ENCODE measurements around the gene THAP4.
"Not testable (repeated sequence)": the region's sequence is repeated elsewhere in the genome, so short reads cannot be mapped to it uniquely, and the experiment has no call there.

THAP4 gene

GRCh38 chr2:241665731-241666440 is 28.9 kb upstream of the THAP4 start:
- no peak for DNase-seq (ENCODE audit: low read depth in 3 of 3)

- DNase-seq (ENCODE audit: low read depth in 3 of 3), result not testable (repeated sequence)
Measured at GRCh38 chr2:241662731-241663130, 25.8 kb upstream of the THAP4 start.

- no peak for DNase-seq (ENCODE audit: low read depth in 3 of 3)
Measured at GRCh38 chr2:241660593-241661213, 23.7 kb upstream of the THAP4 start.

GRCh38 chr2:241659150-241659739 is 22.3 kb upstream of the THAP4 start:
- peak in 2 of 3 donors; percentile 4 to 18 for DNase-seq (ENCODE audit: low read depth in 3 of 3)

GRCh38 chr2:241658296-241658695 is 21.3 kb upstream of the THAP4 start:
- DNase-seq (ENCODE audit: low read depth in 3 of 3), result no peak

DNA sequence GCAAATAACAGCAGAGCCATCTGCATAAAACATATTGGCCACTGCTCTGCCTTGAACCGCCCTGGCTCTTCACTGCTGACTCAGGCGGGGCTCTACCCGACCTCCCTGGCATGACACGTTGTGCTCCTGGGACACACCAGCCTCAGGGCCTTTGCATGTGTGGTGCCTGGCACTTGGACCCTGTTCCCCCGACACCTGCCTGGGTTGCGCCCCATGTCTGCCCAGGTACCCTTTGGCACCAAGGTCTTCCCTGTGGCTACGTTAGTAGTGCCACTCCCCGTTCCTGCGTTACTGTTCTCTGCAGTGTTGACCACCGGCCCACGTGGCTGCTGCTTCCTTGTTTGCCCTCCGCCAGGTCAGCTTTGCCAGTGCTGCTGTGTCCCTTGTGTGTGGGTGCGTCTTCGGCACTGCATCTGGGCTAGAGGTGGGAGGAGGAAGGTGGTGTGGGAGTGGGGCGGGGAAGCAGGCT is 20.9 kb upstream of the THAP4 start:
- no peak for DNase-seq (ENCODE audit: low read depth in 3 of 3)

GRCh38 chr2:241656190-241656741 is 19.3 kb upstream of the THAP4 start:
- no peak for DNase-seq (ENCODE audit: low read depth in 3 of 3)

DNA sequence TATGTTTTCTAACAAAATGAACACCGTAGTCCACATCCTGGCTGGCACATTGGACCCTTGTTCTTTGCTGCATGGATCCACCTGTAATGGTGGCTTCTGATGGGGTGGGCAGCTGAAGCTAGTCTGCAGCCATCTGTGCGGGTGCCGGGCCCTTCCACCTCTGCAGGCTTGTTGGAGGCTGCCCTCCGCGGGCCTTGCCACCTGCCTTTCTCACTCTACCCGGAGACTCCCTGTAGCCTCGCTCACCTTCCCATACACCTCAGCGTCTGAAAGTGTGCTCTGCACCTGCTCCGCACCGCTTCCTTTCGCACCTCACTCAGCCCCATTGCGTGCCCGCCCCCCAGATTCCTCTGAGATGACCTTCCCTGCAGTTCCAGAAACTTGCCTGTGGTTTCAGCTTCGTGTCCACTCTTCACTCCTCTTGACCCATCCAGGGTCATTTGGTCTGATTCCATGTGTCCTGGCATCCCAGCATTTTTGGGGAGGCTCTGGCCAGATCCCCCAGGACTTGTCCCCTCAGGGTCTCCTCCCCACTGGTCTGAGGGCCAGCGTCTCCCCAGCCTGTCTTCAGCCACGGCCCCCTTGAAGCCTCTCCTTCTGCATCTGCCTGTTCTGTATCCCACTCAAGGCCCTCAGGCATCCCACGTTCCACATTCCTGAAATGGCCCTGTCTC is 18.7 kb upstream of the THAP4 start:
- no peak for DNase-seq (ENCODE audit: low read depth in 3 of 3)

DNA sequence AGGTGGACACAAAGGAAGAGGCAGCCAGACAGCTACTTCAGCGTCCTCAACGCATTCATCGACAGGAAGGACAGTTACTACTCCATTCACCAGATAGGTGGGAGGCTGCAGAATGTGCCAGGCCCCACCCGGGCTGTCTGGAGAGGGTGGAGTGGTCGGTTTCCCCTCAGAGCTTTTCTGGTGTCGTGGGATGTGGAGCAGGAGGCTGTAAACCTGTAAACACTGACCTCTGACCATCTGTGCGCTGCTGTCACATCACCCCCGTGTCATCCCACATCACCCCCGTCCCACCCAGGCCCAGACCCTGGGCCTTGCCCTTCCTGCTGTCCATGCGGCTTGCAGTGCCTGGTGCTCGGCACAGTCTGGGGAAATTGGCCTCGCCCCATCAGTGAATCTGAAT is 17.6 kb upstream of the THAP4 start:
- DNase-seq (ENCODE audit: low read depth in 3 of 3), result no peak

- no peak for DNase-seq (ENCODE audit: low read depth in 3 of 3)
Measured at GRCh38 chr2:241653210-241653750, 16.3 kb upstream of the THAP4 start.

DNA sequence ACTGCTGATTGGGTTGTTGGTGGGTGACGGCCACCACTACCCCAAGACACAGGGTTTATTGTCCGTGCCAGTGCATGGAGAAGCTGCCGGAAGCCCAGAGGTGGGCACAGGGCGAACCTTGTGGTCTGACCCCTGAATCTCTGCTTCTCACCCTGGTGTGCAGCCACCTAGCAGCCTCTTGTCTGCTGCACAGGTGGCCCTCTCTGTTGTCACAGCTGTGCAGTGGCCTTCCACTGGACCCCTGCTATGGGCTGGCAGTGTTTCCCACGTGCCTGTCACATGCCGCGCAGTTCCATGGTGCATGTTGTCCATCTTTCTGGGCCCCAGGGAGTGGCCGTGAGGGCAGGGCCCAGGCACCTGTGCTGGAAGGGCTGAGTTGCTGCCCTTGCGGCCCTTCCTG is 15.8 kb upstream of the THAP4 start:
- DNase-seq (ENCODE audit: low read depth in 3 of 3), result no peak

DNA sequence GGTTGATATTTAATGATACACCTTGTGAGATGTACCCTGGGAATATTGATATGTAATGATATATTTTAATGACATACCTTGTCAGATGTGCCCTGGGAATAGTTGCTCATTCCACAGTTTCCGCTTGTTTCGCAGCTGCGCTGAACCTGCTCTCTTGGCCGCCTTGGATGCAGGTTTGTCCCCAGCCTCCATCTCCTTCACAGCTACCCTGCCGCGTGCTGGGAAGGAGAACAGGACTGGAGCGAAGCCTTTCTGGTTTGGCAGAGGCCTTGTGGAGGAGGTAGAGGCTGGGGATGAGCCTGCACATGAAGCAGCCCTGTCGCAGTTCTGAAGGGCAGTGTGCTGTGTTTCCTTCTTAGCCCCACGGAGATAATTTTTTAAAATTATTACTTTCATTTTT is 15.2 kb upstream of the THAP4 start:
- DNase-seq (ENCODE audit: low read depth in 3 of 3), result no peak

DNA sequence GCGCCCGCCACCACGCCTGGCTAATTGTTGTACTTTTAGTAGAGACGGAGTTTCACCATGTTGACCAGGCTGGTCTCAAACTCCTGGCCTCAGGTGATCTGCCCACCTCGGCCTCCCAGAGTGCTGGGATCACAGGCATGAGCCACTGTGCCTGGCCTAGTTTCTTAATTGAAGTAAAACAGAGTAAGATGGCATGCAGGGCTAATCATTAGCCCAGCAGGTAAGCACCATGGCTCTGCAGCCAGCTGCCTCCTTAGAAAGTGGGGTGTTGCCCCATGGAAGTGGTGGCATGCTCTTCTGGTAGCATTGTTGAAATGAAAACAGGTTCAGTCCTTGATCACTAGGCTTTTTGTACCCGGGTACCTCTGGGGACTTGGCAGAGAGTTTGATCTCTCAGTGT is 13.0 kb upstream of the THAP4 start:
- DNase-seq (ENCODE audit: low read depth in 3 of 3), result no peak

DNA sequence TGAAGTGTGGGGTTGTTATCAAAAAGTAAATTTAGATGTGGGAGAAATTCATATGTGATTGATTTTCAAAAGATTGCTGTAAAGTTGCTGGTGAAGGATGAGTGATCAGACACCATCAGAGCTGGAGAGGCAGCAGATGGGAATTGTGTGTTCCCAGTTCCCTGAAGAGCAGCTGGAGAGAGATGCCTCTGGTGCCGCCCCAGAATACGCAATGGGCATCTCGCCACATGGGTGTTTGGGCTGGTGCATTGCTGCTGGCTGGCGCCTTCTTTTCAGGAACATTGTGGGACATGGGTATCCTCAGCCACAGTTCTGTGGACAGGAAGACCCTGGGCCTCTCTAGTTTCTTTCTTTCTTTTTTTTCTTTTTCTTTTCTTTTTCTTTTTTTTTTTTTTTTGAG is 12.4 kb upstream of the THAP4 start:
- DNase-seq (ENCODE audit: low read depth in 3 of 3), result no peak

DNA sequence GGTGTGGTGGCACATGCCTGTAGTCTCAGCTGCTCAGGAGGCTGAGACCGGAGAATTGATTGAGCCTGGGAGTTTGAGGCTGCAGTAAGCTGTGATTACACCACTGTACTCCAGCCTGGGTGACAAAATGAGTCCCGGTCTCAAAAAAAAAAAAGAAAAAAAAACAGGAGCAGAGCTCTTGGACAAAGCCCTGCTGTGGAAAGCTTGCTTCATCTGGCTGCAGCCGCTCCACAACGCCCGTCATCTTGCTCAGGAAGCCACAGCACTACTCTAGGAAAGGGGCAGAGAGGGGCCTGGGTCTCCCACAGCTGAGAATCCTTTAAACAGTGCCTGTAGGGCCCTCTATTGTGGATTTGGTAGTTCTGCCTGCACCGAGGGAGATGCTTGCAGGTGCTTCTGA is 11.5 kb upstream of the THAP4 start:
- no peak for DNase-seq (ENCODE audit: low read depth in 3 of 3)

DNA sequence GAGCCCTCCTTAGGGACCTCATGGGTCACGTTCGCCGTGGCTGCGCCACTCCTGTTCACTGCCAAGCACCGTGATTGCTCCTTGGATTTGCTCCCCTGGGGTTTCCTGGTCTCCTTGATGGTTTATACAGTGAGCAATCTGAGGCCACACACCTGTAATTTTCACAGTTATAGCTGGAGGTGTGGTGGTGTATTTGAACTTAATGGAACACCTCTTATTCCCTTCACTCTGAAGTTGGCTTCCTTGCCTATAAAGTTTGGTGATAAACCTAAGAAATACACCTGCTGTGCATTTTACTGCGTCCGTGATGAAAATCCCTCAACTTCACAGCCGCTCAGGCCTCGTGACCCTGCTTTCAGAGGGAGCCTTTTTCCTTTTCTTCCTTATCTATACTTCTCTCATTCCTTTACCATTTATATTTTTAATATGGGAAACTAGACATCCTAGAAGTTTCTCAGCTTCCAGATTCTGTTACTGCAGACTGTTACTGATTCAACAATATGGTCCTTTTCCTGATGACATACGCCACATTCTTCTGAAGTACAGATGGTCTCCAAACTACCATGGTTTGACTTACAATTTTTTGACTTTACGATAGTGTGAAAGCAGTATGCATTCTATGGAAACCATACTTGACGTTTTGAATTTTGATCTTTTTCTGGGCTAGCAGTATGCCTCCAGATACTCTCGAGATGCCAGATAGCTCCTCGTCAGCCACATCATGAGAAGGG is 9.1 kb upstream of the THAP4 start:
- no peak for DNase-seq (ENCODE audit: low read depth in 3 of 3)

- no peak for DNase-seq (ENCODE audit: low read depth in 3 of 3)
Measured at GRCh38 chr2:241645056-241645914, 8.3 kb upstream of the THAP4 start.

DNA sequence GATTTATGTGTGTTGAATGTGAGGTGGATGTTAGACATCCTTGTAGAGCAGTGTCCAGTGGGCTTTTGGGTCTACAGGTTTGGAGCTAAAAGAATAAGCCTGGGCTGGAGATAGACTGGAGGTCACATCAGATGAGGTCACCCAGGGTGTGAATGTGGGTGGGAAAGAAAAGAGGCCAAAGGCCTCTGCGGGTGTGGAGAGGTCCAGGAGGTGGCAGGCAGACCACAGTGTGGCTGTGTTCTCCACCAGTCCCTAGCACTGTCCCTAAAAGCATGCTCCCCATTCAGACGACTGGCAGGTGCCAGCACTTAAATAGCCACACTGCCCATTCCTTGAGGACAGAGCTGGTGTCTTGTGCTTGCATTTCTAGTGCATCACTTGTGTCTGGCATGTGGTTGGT is 4.7 kb upstream of the THAP4 start:
- no peak for DNase-seq (ENCODE audit: low read depth in 3 of 3)

GRCh38 chr2:241640165-241640795 is 3.3 kb upstream of the THAP4 start:
- no peak for DNase-seq (ENCODE audit: low read depth in 3 of 3)

GRCh38 chr2:241639385-241639784 is 2.4 kb upstream of the THAP4 start:
- DNase-seq (ENCODE audit: low read depth in 3 of 3), result no peak
